HG03565 (cell line): ENCODE results near the gene NR1D1.

Experiments
- ATAC-seq: cut with Tn5 transposase; IDR thresholded peaks from one replicate; pipeline ENCODE4 v1.9.1; 2021; ENCODE audit warnings: mild to moderate bottlenecking, moderate library complexity; ENCODE audit not compliant: unreplicated experiment

Gene NR1D1

DNA sequence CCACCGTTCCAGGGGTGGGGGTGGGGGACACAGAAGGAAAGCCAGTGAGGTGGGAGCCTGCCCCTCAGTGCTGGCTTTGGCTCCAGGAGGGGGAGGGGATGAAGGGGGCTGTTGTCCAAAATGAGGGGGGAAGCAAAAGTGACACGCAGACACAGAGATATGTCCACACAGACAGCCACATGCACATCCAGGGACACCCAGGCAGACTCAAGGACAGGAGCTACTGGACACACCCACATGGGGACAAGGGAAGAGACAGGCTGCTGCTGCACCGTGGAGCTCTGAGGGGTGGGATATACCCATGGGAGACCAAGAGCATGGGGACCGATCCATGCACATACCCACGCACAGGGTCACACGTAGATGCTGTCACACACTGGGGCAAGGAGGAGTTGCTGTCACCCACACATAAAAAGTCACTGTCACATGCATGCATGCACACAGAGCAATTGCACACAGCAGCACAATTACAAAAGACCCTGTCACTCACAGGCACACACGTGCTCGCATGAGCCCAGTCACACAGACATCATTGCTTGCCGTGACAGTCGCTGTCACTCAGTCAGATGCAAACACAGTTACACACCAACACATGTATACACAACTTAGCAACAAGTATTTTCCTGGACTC is 36.4 kb downstream of the NR1D1 start:
- no peak for ATAC-seq

DNA sequence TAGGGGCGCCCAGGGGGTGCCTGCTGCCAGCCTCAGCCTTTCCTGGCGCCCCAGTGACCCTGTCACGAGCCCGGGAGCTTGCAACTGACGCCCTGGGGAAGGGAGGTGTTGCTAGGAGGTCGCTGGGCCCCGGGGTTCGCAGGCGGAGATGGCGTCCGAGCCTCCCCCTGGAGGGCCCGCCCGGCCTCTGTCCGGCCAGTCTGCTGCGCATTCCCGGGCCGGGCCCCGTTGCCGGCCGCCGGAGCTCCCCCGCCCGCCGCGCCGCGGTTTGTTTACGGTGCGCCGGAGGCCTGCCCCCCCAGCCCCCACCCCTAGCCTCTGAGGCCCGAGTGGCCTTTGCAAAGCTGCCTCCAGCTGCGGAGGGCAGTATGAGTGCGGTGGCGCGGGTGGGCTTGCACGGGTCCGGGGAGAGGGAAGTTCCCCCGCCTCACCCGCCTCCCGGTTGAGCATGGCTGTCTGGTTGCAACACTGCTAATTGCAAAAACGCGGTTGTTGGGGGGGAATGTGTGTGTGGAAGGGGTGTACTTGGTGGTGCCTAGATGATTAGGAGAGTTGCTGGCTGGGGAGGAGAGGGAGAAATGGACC is 37.1 kb downstream of the NR1D1 start:
- ATAC-seq = no peak

DNA sequence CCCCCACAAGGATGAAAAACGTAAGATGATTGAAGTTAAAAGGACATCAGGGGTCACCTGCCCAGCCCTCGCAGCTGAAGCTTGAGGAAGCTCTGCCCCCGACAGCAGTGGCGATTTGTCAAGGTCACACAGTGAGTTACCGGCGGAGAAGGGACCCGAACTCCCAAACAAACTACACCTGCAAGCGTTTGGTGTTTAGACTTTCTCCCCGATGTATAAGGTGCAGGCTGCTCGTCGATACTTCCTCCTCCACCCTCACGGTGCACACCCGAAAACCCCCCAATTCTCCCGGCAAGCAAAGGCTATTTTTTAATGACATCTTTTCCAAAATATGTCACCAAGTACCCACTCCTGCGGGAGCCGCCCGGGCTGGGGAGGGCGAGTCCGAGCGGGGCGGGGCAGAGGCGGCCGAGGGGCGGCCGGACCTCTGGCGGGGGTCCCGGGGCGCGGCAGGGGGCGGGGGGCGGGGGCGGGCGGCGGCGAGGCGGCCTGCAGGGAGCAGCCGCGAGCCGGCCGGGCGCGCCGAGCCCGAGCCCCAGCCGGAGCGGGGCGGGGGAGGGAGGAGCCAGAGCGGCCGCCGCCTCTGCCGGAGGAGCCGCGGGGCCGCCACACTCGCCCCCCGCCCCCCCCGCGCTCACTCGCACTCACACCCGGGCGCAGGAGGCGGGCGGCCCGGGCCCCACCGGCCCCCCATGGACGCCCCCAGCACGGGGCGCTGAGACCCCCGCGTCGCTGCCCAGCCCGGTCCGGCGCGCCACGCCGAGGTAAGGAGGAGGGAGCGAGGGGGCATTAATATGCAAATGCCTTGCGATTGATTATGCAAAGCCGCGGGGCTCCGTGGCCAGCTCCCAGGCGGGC is 37.8 kb downstream of the NR1D1 start, which contains the start of gene THRA:
THRA (plus strand) TSS at position 637 of the 858 bp plus-strand sequence. CDS start 11,524 bp downstream, outside the sequence.
- ATAC-seq = no peak

DNA sequence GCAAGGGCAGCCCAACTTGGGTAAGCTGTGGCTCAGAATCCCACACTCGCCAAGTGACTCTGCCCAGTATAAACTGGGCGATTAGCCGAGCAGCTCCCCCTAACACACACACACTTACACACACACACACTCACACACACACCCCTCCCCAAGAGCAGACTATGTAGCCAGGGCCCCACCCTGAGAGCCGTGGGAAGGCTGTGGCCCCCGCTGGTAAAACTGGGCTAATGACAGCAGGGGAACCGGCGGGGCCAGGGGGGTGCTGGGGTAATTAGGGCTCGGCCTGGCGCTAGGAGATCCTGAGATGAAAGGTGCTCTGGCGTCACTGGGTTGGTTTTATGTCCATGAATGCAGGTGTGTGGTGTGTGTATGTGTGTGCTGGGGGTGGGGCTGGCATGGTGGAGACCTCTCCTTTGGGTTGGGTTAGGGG is 38.8 kb downstream of the NR1D1 start:
- ATAC-seq = no peak

DNA sequence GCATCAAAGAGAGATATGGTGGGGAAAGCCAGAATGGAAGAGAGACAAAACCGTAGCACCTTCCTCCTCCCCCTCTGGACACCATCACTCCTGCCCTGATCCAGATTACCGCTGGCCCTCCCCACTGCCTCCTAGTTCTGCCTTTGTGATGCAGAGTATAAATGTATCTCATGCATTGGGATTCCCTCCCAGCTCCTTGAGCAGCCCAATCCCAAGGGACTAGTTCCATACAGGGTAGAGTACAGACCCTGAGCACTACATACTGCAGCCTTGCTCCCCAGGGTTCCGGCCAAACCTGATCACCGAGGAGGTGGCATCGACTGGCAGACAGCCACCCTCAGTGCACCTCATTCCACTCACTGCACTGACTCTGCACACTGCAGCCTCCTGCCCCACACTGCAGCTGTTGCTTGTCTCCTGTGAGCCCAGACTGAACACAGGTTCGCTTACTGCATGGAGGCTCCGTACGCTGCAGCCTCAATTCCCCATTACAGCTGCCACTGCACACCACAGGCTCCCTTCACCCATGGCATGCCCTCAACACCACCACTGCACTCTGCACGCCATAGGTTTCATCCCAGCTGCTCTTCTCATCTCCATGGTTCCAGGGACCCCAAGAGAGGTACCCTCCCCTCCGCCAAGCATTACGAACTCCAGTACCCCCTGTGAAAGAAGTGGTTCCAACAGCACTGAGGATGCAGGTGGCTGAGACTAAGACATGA is 39.3 kb downstream of the NR1D1 start:
- ATAC-seq = no peak

DNA sequence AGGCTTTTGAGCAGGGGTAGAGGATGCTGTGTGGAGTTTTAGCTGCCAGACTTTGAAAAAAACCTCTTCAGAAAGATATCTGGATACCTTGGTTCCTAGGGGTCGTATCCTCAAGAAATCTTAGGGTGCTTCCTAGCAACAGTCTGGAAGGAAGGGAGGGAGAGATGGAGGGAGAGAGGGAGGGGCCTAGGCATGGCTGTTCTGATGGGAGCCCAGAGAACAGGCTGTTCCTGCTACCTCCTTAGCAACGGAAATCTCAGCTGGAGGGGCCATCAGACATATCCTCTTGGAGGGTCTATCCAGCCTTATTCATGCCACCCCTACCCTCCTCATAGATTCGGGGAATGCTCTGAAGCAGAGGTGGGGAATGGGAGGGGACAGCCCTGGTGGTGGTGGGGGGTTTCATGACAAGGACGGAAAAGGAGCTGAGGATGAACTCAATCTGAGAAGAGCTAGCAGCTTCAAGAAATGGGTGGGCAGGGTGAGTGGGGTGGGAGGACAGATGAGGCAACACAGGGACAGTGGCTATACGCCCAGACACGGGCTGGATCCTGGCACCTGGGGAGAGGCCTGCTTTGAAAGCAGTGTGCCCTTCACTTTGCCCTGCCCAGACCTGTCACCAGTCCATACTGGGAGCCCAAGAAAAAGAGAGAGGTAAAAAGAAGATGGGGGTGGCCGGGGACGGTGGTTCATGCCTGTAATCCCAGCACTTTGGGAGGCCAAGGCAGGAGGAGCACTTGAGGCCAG is 40.5 kb downstream of the NR1D1 start:
- ATAC-seq = no peak

DNA sequence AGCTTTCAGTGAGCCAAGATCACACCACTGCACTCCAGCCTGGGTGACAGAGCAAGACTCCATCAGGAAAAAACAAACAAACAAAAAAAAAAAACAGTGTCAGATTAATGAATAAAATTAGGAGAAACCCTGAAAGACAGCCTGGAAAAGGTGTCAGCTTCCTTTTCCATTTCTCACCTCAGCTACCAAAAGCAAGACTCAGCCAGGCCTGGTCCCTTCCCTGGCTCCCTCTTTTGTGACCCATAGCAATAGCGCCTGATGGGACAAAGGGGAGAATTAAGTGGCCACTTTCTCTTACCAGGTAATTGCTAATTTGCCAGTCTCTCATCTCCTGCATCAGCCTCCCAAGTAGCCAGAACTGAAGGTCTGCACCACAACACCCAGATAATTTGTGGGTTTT is 41.5 kb downstream of the NR1D1 start:
- no peak for ATAC-seq

DNA sequence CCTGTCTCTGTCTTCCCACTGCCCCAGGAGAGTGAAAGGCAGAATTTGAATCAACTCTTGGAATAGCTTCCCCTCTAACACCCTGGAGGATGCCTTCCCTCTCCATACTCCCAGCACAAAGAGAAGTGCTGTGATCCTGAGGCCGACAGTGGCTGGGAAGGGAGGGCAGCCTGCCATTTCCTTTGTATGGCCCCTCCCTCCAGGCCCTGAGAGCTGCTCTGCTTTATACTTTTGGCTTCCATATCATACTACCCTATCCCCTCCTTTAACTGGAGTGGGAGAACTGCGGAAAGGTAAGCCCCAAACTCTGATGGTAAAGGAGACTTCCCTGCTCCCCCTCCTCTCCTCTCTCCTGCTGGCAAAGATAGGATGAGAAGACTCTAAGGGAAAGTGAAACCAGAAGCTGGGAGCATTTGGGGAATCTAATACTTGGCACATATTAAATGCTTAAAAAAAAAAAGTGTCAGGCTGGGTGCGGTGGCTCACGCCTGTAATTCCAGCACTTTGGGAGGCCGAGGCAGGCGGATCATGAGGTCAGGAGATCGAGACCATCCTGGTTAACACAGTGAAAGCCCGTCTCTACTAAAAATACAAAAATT is 42.1 kb downstream of the NR1D1 start:
- ATAC-seq = no peak

DNA sequence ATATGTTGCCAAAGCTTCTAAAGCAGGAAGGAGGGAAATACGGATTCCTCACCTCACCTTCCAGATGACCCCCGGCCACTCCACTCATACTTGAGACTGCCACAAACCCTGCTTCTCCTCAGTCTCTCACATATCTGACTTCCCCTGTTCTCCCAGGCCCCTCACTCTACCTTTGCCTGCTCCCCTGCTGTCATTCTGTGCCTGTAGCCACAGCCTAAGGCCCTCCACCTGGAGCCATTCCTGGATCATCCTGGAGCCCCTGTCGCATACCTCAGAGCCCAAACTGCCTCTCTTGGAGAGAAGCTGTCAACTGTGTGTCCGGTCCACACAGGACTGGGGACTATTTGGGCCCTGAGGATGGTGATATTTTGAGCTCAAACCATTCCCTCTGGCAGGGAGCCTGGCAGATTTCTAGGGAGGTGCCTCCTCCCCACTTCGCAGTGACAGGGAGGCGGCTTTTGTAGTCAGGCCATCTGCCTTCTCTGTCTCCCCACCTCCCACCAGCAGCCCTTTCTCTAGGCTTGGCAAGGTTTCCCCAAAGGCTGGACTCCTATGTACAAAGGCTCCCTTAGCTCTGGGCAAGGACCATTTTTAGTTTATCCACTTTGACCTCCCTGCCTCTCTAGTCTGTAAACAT is 43.9 kb downstream of the NR1D1 start:
- no peak for ATAC-seq
